Measurements from ENCODE around the gene CUL3.

CUL3 gene

GRCh38 chr2:224442071-224442967 lies 142.8 kb downstream of the CUL3 start:
- H3K27ac ChIP-seq (ENCODE audit: low read depth, low read length, severe bottlenecking): no peak overlapping the region
- 94 to 96% methylated on average over 32 to 54 of the region's 82 CpGs for WGBS, 2 experiments (ENCODE audit: insufficient coverage in 2 of 2)
- no peak overlapping the region for H3K4me3 ChIP-seq (ENCODE audit: extremely low read depth, insufficient read depth, low read length, poor library complexity, severe bottlenecking)
- no peaks in the 10 kb centered on the region for H3K9me3 ChIP-seq (ENCODE audit: control insufficient read depth, low read length)
- H3K4me1 ChIP-seq (ENCODE audit: control insufficient read depth, insufficient read depth, low read length, poor library complexity, severe bottlenecking): no peaks in the 10 kb centered on the region
- no peaks in the 10 kb centered on the region for H3K36me3 ChIP-seq (ENCODE audit: control insufficient read depth, insufficient read depth, low read length)

DNA sequence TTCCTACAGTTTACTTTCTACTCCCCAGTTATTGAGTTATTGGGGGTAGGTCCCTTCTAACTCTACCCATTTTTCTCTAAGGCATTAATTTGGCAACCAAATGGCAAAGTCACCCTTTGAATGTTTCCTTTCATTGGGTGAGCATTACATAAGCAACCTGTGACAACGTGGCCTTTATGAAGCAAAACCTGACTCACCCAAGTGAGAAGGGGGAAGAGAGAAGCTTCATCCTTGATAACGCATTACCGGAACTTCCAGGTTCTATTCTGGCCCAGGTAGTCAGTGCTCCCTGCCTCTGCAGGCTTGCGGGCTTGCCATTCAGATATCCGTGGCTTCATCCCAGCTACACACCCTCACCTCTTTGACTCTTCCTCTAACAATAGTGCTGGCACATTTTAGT lies 144.2 kb downstream of the CUL3 start:
- 25 to 50% methylated on average over 1 to 2 of the region's 5 CpGs for WGBS, 2 experiments (ENCODE audit: insufficient coverage in 2 of 2)

DNA sequence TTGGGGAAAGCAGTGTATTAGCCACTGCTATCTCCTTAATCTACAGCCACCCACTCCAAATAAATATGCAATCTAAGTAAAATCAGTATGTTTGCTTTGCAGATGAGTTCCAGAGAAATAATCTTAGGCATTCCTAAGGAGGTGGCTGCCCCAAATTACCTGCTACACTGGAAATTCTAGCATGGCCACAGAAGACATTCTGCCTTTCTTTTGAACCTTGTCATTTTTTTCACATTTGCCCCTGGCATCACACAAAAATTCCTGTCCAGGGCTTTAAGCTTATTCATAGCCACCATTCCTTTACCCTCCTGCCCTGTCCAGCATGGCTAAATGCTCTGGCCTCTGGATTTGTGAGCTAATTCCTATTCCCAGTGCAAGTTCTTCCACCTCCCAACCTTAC lies 146.4 kb downstream of the CUL3 start:
- no peaks in the 10 kb centered on the region for H3K4me1 ChIP-seq (ENCODE audit: control insufficient read depth, insufficient read depth, low read length, poor library complexity, severe bottlenecking)

More for the DNA sequence above, 144.2 kb downstream of the CUL3 start:
- H3K36me3 ChIP-seq (ENCODE audit: control insufficient read depth, insufficient read depth, low read length): no peaks in the 10 kb centered on the region
- no peaks in the 10 kb centered on the region for H3K4me1 ChIP-seq (ENCODE audit: control insufficient read depth, insufficient read depth, low read length, poor library complexity, severe bottlenecking)
- H3K4me3 ChIP-seq (ENCODE audit: extremely low read depth, insufficient read depth, low read length, poor library complexity, severe bottlenecking): no peak overlapping the region
- no peak overlapping the region for H3K27ac ChIP-seq (ENCODE audit: low read depth, low read length, severe bottlenecking)
- H3K9me3 ChIP-seq (ENCODE audit: control insufficient read depth, low read length): no peaks in the 10 kb centered on the region

DNA sequence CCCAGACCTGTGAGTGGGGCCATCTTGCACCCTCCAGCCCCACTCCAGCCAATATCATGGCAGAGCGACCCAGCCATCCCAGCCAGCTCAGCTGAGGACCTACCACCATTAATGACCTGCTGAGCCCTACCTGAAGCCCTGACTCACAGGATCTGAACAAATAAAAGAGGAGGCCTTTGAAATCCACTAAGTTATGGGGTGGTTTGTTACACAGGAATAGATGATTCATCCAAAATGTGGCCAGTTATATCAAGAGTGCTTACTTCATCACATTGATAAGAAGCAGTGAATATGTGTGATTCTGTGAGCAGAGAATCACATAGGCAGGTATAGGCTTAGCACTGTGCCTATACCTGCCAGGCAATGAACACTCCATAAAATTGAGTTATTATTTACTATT lies 148.5 kb downstream of the CUL3 start:
- Histone ChIP-seq H3K36me3 (ENCODE audit: control insufficient read depth, insufficient read depth, low read length) (no peaks in the 10 kb centered on the region), H3K4me3 (ENCODE audit: extremely low read depth, insufficient read depth, low read length, poor library complexity, severe bottlenecking) (no peak overlapping the region), H3K4me1 (ENCODE audit: control insufficient read depth, insufficient read depth, low read length, poor library complexity, severe bottlenecking) (no peaks in the 10 kb centered on the region), H3K9me3 (ENCODE audit: control insufficient read depth, low read length) (no peaks in the 10 kb centered on the region), H3K27ac (ENCODE audit: low read depth, low read length, severe bottlenecking) (no peak overlapping the region)
- 100% methylated on average over 1 of the region's 1 CpG; no CpG with 5 or more reads in 1 of the 2 experiments for WGBS, 2 experiments (ENCODE audit: insufficient coverage in 2 of 2)

More for the DNA sequence above, 146.4 kb downstream of the CUL3 start:
- Histone ChIP-seq H3K9me3 (ENCODE audit: control insufficient read depth, low read length) (no peaks in the 10 kb centered on the region), H3K36me3 (ENCODE audit: control insufficient read depth, insufficient read depth, low read length) (no peaks in the 10 kb centered on the region), H3K27ac (ENCODE audit: low read depth, low read length, severe bottlenecking) (no peak overlapping the region), H3K4me3 (ENCODE audit: extremely low read depth, insufficient read depth, low read length, poor library complexity, severe bottlenecking) (no peak overlapping the region)

- WGBS, 2 experiments (ENCODE audit: insufficient coverage in 2 of 2): 80 to 88% methylated on average over 4 of the region's 4 CpGs
- no peak overlapping the region for H3K4me3 ChIP-seq (ENCODE audit: extremely low read depth, insufficient read depth, low read length, poor library complexity, severe bottlenecking)
Measured at GRCh38 chr2:224434618-224435017, 150.5 kb downstream of the CUL3 start.

DNA sequence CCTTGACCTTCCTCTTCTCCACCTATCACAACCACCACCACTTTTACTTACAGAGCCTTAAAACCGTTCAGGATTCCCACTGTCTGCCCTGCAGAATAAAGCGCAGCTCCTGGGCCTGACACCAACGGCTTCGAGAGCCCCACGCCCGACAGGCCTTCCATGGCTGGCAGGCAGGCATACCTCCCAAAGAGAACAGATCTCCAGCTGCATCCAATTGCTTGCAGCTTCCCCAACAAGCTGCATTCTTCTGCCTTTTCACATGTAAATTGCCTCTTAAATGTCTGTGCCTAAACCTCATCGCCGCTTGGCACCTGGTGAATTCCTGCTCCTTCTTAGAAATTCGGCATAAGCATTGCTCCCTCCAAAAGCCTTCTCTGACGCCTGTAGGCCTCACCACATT lies 151.7 kb downstream of the CUL3 start:
- 35 to 41% methylated on average over 10 of the region's 10 CpGs for WGBS, 2 experiments (ENCODE audit: insufficient coverage in 2 of 2)

More at GRCh38 chr2:224434618-224435017, 150.5 kb downstream of the CUL3 start:
- peaks cover 4% of the 10 kb centered on the region for H3K9me3 ChIP-seq (ENCODE audit: control insufficient read depth, low read length)
- H3K27ac ChIP-seq (ENCODE audit: low read depth, low read length, severe bottlenecking): no peak overlapping the region
- H3K4me1 ChIP-seq (ENCODE audit: control insufficient read depth, insufficient read depth, low read length, poor library complexity, severe bottlenecking): no peaks in the 10 kb centered on the region
- H3K36me3 ChIP-seq (ENCODE audit: control insufficient read depth, insufficient read depth, low read length): no peaks in the 10 kb centered on the region

DNA sequence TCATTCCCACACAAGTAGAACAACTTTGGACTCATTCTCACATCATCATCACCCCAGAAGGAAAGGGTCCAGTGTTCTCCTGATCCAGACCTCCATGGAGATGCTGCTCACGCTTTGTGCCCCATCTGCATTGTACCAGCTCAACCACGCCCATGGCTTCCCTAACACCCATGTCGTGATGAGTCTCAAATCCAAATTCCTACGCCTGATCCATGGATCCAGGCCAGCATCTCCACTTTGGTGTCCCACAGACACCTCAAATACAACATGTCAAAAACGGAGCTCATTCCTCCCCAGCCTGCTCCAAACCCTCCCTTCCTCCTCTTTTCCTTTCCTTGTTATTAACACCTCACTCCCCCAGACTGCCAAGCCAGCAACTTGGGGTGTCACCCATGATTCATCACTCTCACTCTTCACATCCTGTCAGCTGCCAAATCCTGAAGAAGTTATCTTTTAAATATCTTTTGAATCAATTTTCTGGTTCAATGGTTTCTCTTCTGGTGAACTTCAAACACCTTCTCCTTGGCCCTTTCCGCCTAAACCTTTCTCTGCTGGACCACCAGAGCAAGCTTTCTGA lies 153.1 kb downstream of the CUL3 start:
- Histone ChIP-seq H3K9me3 (ENCODE audit: control insufficient read depth, low read length) (peaks cover 4% of the 10 kb centered on the region), H3K27ac (ENCODE audit: low read depth, low read length, severe bottlenecking) (no peak overlapping the region), H3K36me3 (ENCODE audit: control insufficient read depth, insufficient read depth, low read length) (no peaks in the 10 kb centered on the region), H3K4me3 (ENCODE audit: extremely low read depth, insufficient read depth, low read length, poor library complexity, severe bottlenecking) (no peak overlapping the region), H3K4me1 (ENCODE audit: control insufficient read depth, insufficient read depth, low read length, poor library complexity, severe bottlenecking) (no peaks in the 10 kb centered on the region)
- WGBS, 2 experiments (ENCODE audit: insufficient coverage in 2 of 2): 91 to 97% methylated on average over 4 to 5 of the region's 6 CpGs

More for the DNA sequence above, 151.7 kb downstream of the CUL3 start:
- H3K27ac ChIP-seq (ENCODE audit: low read depth, low read length, severe bottlenecking): no peak overlapping the region
- no peak overlapping the region for H3K4me3 ChIP-seq (ENCODE audit: extremely low read depth, insufficient read depth, low read length, poor library complexity, severe bottlenecking)
- H3K9me3 ChIP-seq (ENCODE audit: control insufficient read depth, low read length): peaks cover 4% of the 10 kb centered on the region
- H3K4me1 ChIP-seq (ENCODE audit: control insufficient read depth, insufficient read depth, low read length, poor library complexity, severe bottlenecking): no peaks in the 10 kb centered on the region
- no peaks in the 10 kb centered on the region for H3K36me3 ChIP-seq (ENCODE audit: control insufficient read depth, insufficient read depth, low read length)

DNA sequence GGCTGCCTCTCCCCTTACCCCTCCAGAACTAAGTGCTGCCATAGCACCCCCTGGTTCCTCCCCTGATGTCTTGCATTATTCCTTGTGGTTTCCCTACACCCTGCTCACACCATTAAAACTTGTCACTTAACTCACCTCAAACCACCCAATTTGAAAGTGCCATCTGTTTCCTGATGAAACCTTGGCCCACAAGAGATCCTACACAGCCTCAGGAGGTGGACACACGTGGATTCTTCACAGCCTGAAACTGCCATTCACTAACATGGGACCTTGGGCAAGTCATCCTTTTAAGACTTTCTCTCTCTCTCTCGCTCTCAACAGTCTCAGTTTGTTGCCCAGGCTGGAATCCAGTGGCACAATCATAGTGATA lies 155.7 kb downstream of the CUL3 start:
- Histone ChIP-seq H3K4me3 (ENCODE audit: extremely low read depth, insufficient read depth, low read length, poor library complexity, severe bottlenecking) (no peak overlapping the region), H3K4me1 (ENCODE audit: control insufficient read depth, insufficient read depth, low read length, poor library complexity, severe bottlenecking) (no peaks in the 10 kb centered on the region), H3K27ac (ENCODE audit: low read depth, low read length, severe bottlenecking) (no peak overlapping the region), H3K9me3 (ENCODE audit: control insufficient read depth, low read length) (peaks cover 4% of the 10 kb centered on the region), H3K36me3 (ENCODE audit: control insufficient read depth, insufficient read depth, low read length) (no peaks in the 10 kb centered on the region)
- 20 to 86% methylated on average over 1 of the region's 2 CpGs for WGBS, 2 experiments (ENCODE audit: insufficient coverage in 2 of 2)

DNA sequence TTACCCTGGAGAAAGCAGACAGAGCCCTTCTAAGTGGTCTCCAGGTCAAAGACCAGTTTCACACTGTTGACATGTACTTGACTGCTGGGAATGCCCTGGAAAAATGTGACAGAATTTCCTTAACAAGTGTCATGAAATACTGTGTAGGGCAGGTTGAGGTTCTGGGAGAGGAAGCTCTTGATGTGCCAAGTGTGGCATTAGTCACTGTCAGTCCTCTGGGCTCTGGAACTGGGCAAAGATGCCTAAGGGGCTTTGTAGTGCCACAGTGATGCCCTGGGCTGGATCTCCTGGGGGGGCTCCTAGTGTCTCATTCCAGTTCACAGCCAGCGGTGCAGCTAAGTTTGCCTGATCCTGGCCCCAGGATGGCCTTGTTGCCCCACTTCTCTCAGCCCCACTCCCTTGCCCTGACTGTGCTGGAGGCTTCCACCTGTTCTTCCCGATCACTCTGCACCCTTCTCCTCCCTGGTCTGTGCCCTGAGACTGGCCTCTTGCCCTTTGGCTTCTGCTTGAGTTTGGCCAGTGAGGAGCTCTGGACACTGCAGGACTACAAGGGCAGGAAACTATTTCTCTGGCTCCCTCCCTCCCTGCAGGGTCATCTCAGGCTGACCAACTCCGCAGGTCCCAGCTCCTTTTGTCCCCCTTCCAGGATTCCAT lies 156.2 kb downstream of the CUL3 start:
- 80 to 88% methylated on average over 1 to 2 of the region's 3 CpGs for whole genome bisulfite sequencing, 2 experiments (ENCODE audit: insufficient coverage in 2 of 2)

GRCh38 chr2:224427471-224427870 lies 157.7 kb downstream of the CUL3 start:
- no peak overlapping the region for H3K4me3 ChIP-seq (ENCODE audit: extremely low read depth, insufficient read depth, low read length, poor library complexity, severe bottlenecking)
- H3K9me3 ChIP-seq (ENCODE audit: control insufficient read depth, low read length): peaks cover 4% of the 10 kb centered on the region
- no peaks in the 10 kb centered on the region for H3K4me1 ChIP-seq (ENCODE audit: control insufficient read depth, insufficient read depth, low read length, poor library complexity, severe bottlenecking)
- H3K27ac ChIP-seq (ENCODE audit: low read depth, low read length, severe bottlenecking): no peak overlapping the region
- 90 to 93% methylated on average over 3 of the region's 4 CpGs for WGBS, 2 experiments (ENCODE audit: insufficient coverage in 2 of 2)
- no peaks in the 10 kb centered on the region for H3K36me3 ChIP-seq (ENCODE audit: control insufficient read depth, insufficient read depth, low read length)

More for the DNA sequence above, 156.2 kb downstream of the CUL3 start:
- peaks cover 4% of the 10 kb centered on the region for H3K9me3 ChIP-seq (ENCODE audit: control insufficient read depth, low read length)
- H3K4me1 ChIP-seq (ENCODE audit: control insufficient read depth, insufficient read depth, low read length, poor library complexity, severe bottlenecking): no peaks in the 10 kb centered on the region
- no peak overlapping the region for H3K4me3 ChIP-seq (ENCODE audit: extremely low read depth, insufficient read depth, low read length, poor library complexity, severe bottlenecking)
- no peak overlapping the region for H3K27ac ChIP-seq (ENCODE audit: low read depth, low read length, severe bottlenecking)
- H3K36me3 ChIP-seq (ENCODE audit: control insufficient read depth, insufficient read depth, low read length): no peaks in the 10 kb centered on the region
